Liver (tissue), 9 donors: Measurements from ENCODE around the gene GNAT1. TPM values are rescaled to one million over a fixed set of nuclear protein-coding genes. Genes with fewer than 3 reads are reported as not detected.

Source experiments
- DNase-seq: peaks from one replicate; pipeline ENCODE4 v3.0.0-alpha.2; 2017; ENCODE audit warnings: low spot score
- H3K27ac ChIP-seq, 2 donors: one replicate each; pipeline ENCODE4 v1.7.0; 2013; ENCODE audit warnings: inconsistent platforms in 2 of 2, low read length in 2 of 2, control low read depth in 1 of 2, low read depth in 1 of 2, mild to moderate bottlenecking in 1 of 2
- H3K27me3 ChIP-seq, 4 donors: one replicate each; pipeline versions ENCODE4 v1.6.1 to v1.7.0; 2013; ENCODE audit warnings: low read length in 3 of 4, inconsistent platforms in 1 of 4, mild to moderate bottlenecking in 1 of 4, moderate library complexity in 1 of 4; ENCODE audit not compliant: control insufficient read depth in 4 of 4, insufficient read depth in 4 of 4
- H3K36me3 ChIP-seq, 4 donors: one replicate each; pipeline versions ENCODE4 v1.6.1 to v1.7.0; 2013; ENCODE audit warnings: low read length in 3 of 4, mild to moderate bottlenecking in 3 of 4, low read depth in 1 of 4, moderate library complexity in 1 of 4; ENCODE audit not compliant: control insufficient read depth in 4 of 4, insufficient read depth in 3 of 4
- H3K4me1 ChIP-seq, 4 donors: one replicate each; pipeline versions ENCODE4 v1.6.1 to v1.7.0; 2013; ENCODE audit warnings: low read length in 3 of 4, mild to moderate bottlenecking in 3 of 4, moderate library complexity in 1 of 4; ENCODE audit not compliant: control insufficient read depth in 4 of 4, insufficient read depth in 4 of 4
- H3K4me3 ChIP-seq, 3 donors: one replicate each; pipeline versions ENCODE4 v1.6.1 to v1.7.0; 2013; ENCODE audit warnings: low read length in 3 of 3, control low read depth in 1 of 3, low read depth in 1 of 3, mild to moderate bottlenecking in 1 of 3
- H3K9ac ChIP-seq, 2 donors: one replicate each; pipeline ENCODE4 v1.7.0; 2013; ENCODE audit warnings: low read length in 2 of 2, mild to moderate bottlenecking in 2 of 2, moderate library complexity in 2 of 2, control low read depth in 1 of 2, low read depth in 1 of 2
- H3K9me3 ChIP-seq, 4 donors: one replicate each; pipeline versions ENCODE4 v1.6.1 to v1.7.0; 2013; ENCODE audit warnings: low read length in 3 of 4; ENCODE audit not compliant: control insufficient read depth in 4 of 4
- ATF3 ChIP-seq: IDR thresholded peaks from 2 replicates; pipeline ENCODE4 v1.6.1; 2016; ENCODE audit warnings: antibody characterized with exemption
- CTCF ChIP-seq: fragments of 150-350 bp; IDR thresholded peaks from 2 replicates; pipeline ENCODE4 v1.5.1; 2017; ENCODE audit warnings: improper control_type of control experiment, low read depth, low read length; ENCODE audit not compliant: missing input control
- EGR1 ChIP-seq, 2 donors: IDR thresholded peaks; 2 replicates each; pipeline ENCODE4 v1.6.1; 2016 to 2018; ENCODE audit warnings: antibody characterized with exemption in 2 of 2, low read depth in 2 of 2
- FOXA1 ChIP-seq: IDR thresholded peaks from 2 replicates; pipeline ENCODE4 v1.6.1; 2016; ENCODE audit warnings: antibody characterized with exemption
- FOXA2 ChIP-seq: IDR thresholded peaks from 2 replicates; pipeline ENCODE4 v1.6.1; 2016; ENCODE audit warnings: antibody characterized with exemption
- GABPA ChIP-seq, 2 donors: IDR thresholded peaks in 1 of 2; conservative IDR thresholded peaks in 1 of 2; 2 replicates each; pipeline ENCODE4 v1.6.1; 2016; ENCODE audit warnings: antibody characterized with exemption in 2 of 2, mild to moderate bottlenecking in 1 of 2, moderate library complexity in 1 of 2
- HNF4A ChIP-seq, 2 donors: conservative IDR thresholded peaks; 2 replicates each; pipeline ENCODE4 v1.6.1; 2016; ENCODE audit warnings: antibody characterized with exemption in 2 of 2, mild to moderate bottlenecking in 2 of 2
- HNF4G ChIP-seq: IDR thresholded peaks from 2 replicates; pipeline ENCODE4 v1.6.1; 2016; ENCODE audit warnings: antibody characterized with exemption
- JUND ChIP-seq, 2 donors: IDR thresholded peaks; 2 replicates each; pipeline ENCODE4 v1.6.1; 2016; ENCODE audit warnings: antibody characterized with exemption in 2 of 2
- MAX ChIP-seq: IDR thresholded peaks from 2 replicates; pipeline ENCODE4 v1.6.1; 2016; ENCODE audit warnings: antibody characterized with exemption
- NR2F2 ChIP-seq: IDR thresholded peaks from 2 replicates; pipeline ENCODE4 v1.6.1; 2016; ENCODE audit warnings: antibody characterized with exemption
- RAD21 ChIP-seq, 2 donors: IDR thresholded peaks; 2 replicates each; pipeline ENCODE4 v1.6.1; 2016; ENCODE audit warnings: antibody characterized with exemption in 2 of 2, mild to moderate bottlenecking in 2 of 2
- REST ChIP-seq: IDR thresholded peaks from 2 replicates; pipeline ENCODE4 v1.6.1; 2016; ENCODE audit warnings: antibody characterized with exemption, mild to moderate bottlenecking
- RXRA ChIP-seq, 2 donors: IDR thresholded peaks; 2 replicates each; pipeline ENCODE4 v1.6.1; 2017 to 2018; ENCODE audit warnings: antibody characterized with exemption in 2 of 2, mild to moderate bottlenecking in 1 of 2
- SP1 ChIP-seq: IDR thresholded peaks from 2 replicates; pipeline ENCODE4 v1.6.1; 2018; ENCODE audit warnings: antibody characterized with exemption, mild to moderate bottlenecking
- TAF1 ChIP-seq: conservative IDR thresholded peaks from 2 replicates; pipeline ENCODE4 v1.6.1; 2016; ENCODE audit warnings: antibody characterized with exemption, mild to moderate bottlenecking
- YY1 ChIP-seq: IDR thresholded peaks from 2 replicates; pipeline ENCODE4 v1.6.1; 2016; ENCODE audit warnings: antibody characterized with exemption, mild to moderate bottlenecking
- ZBTB33 ChIP-seq: IDR thresholded peaks from 2 replicates; pipeline ENCODE4 v1.6.1; 2016; ENCODE audit warnings: antibody characterized with exemption
- WGBS: extraction: QIAGEN DNeasy Blood & Tissue Kit; methylation state at CpG from one replicate; pipeline ENCODE4 v1.1.7; 2013; 5-methylcytosine and 5-hydroxymethylcytosine counted together
- polyA plus RNA-seq, 2 donors: library from polyadenylated mRNA; stranded (reverse) in 1 of 2; unstranded in 1 of 2; fragments of 200-250 nt in 1 of 2; fragments of >200 nt in 1 of 2; fragmentation: Nextera tagmentation in 1 of 2; extraction: Ambion mirVana in 1 of 2; gene quantifications; one replicate each; pipeline versions ENCODE4 v1.2.1 to v1.2.3, GENCODE V29; 2013 to 2015
- total RNA-seq, 2 donors: library from RNA; depleted of rRNA; stranded (reverse); fragments of >200 nt; gene quantifications; one replicate each; pipeline ENCODE4 v1.2.3, GENCODE V29; 2014
- donor health status: healthy.
- donor health status: healthy.
- donor health status: healthy.
- donor health status: healthy.
- donor health status: healthy.

The GNAT1 gene
- total and polyA plus RNA-seq, 4 donors = 0.08 TPM; not detected in 3

- no peak for TF ChIP-seq MAX
- no peak for TF ChIP-seq TAF1
- no peak for TF ChIP-seq JUND (IDR thresholded peaks at IDR 0.05)
- TF ChIP-seq EGR1 (IDR thresholded peaks at IDR 0.05; ENCODE audit: low read depth in 2 of 2) = no peak
- no peak for TF ChIP-seq FOXA2
- no peak for TF ChIP-seq RAD21 (IDR thresholded peaks at IDR 0.05)
- TF ChIP-seq ATF3 = no peak
- no peak for TF ChIP-seq FOXA1
- no peak for TF ChIP-seq YY1
- TF ChIP-seq GABPA (IDR thresholded peaks at IDR 0.05 in 1 of 2, conservative IDR thresholded peaks at IDR 0.05 in 1 of 2) = no peak
- TF ChIP-seq SP1 = no peak
- no peak for TF ChIP-seq CTCF
- TF ChIP-seq ZBTB33 = no peak
- TF ChIP-seq HNF4G = no peak
- TF ChIP-seq HNF4A (conservative IDR thresholded peaks at IDR 0.05) = no peak
- no peak for TF ChIP-seq NR2F2
- TF ChIP-seq REST = no peak
- TF ChIP-seq RXRA (IDR thresholded peaks at IDR 0.05) = no peak
- Histone ChIP-seq H3K9me3 (no peaks in the 10 kb centered on the region), H3K4me3 (no peak overlapping the region), H3K27ac (peak overlapping the region; percentile 95 to 96), H3K4me1 (peaks cover 32 to 63% (median 49%) of the 10 kb centered on the region in 4 donors), H3K9ac (peak overlapping the region; percentile 28 to 36), H3K27me3 (no peaks in the 10 kb centered on the region), H3K36me3 (no peaks in the 10 kb centered on the region)
- DNase-seq = no peak
- 76% methylated on average over 16 of the region's 16 CpGs for WGBS
Measured at GRCh38 chr3:50202353-50203112, 11.1 kb downstream of the GNAT1 start.
